Endothelial cell of umbilical vein (primary cell): ENCODE results near the gene POLR1H. TPM values are rescaled to one million over a fixed set of nuclear protein-coding genes. Genes with fewer than 3 reads are reported as not detected.
A peak's percentile ranks its signal among the peaks of the same experiment; 100 is the strongest.

Experiments used
- Bru-seq: library from RNA; stranded (reverse); fragments of 400-500 nt; gene quantifications from one replicate; lab custom pipeline; 2021; lab: Mats Ljungman, UMichigan
- BruChase-seq, 2 experiments: library from RNA; stranded (reverse); fragments of 400-500 nt; gene quantifications; one replicate each; lab custom pipeline; 2021; lab: Mats Ljungman, UMichigan
- BruUV-seq: library from RNA; stranded (reverse); fragments of 400-500 nt; replicated peaks from 2 replicates; lab custom pipeline; 2021; lab: Mats Ljungman, UMichigan
- CTCF ChIA-PET: fragments of 300-600, 350-600 bp; sonication (Branson Sonifier 250); formaldehyde crosslinking; loops from one replicate; lab custom pipeline; 2021; ENCODE audit warnings: antibody characterized with exemption, inconsistent platforms; lab: Charles Lee
- POLR2A ChIA-PET: fragments of 300-600, 350-600 bp; sonication (Branson Sonifier 250); formaldehyde crosslinking; loops from one replicate; lab custom pipeline; 2021; ENCODE audit warnings: antibody characterized with exemption, inconsistent platforms; lab: Charles Lee
- DNase-seq: peaks from one replicate; pipeline ENCODE4 v3.0.0-alpha.2; 2011; ENCODE audit warnings: low read depth, low spot score
- FAIRE-seq: peaks from 2 replicates; lab custom pipeline; 2011; peaks lifted over from hg19 to GRCh38; lab: Jason Lieb, UNC
- H2AFZ ChIP-seq: 2 replicates; pipeline ENCODE4 v1.6.0; 2012; ENCODE audit warnings: low read depth, low read length, control low read depth, inconsistent platforms
- H3K27ac ChIP-seq: 2 replicates; pipeline ENCODE4 v1.5.1; 2011; ENCODE audit warnings: low read depth, mild to moderate bottlenecking, control low read depth, low read length, moderate library complexity; ENCODE audit not compliant: insufficient read depth
- H3K27me3 ChIP-seq, 2 experiments: 2 replicates each; pipeline versions ENCODE4 v1.6.0 to v1.6.1; 2011; ENCODE audit warnings: low read length in 2 of 2, mixed read lengths in 1 of 2; ENCODE audit not compliant: control insufficient read depth in 2 of 2, insufficient read depth in 2 of 2
- H3K36me3 ChIP-seq, 2 experiments: 2 replicates in 1 of 2; 3 replicates in 1 of 2; pipeline ENCODE4 v1.5.1; 2011; ENCODE audit warnings: low read length in 2 of 2, mild to moderate bottlenecking in 1 of 2, moderate library complexity in 1 of 2; ENCODE audit not compliant: control insufficient read depth in 2 of 2, insufficient read depth in 2 of 2; ENCODE audit errors: extremely low read depth in 1 of 2
- H3K4me1 ChIP-seq: 3 replicates; pipeline ENCODE4 v1.5.1; 2011; ENCODE audit warnings: mild to moderate bottlenecking, low read length; ENCODE audit not compliant: control insufficient read depth, insufficient read depth; ENCODE audit errors: extremely low read depth
- H3K4me2 ChIP-seq: 2 replicates; pipeline ENCODE4 v1.6.1; 2011; ENCODE audit warnings: low read length, control low read depth, mixed read lengths; ENCODE audit not compliant: insufficient read depth
- H3K4me3 ChIP-seq, 3 experiments: fragments of 200-600 bp in 1 of 3; sonication (generic), shearing (Covaris generic) in 1 of 3; replicated peaks in 1 of 3; 2 replicates each; pipeline ENCODE4 v1.5.1; 2011 to 2016; ENCODE audit warnings: control low read depth in 3 of 3, low read length in 3 of 3, mild to moderate bottlenecking in 2 of 3, inconsistent platforms in 1 of 3, low read depth in 1 of 3, moderate library complexity in 1 of 3; ENCODE audit not compliant: insufficient read depth in 1 of 3
- H3K79me2 ChIP-seq: 2 replicates; pipeline ENCODE4 v1.6.0; 2012; ENCODE audit warnings: low read length, inconsistent platforms; ENCODE audit not compliant: control insufficient read depth, insufficient read depth
- H3K9ac ChIP-seq: replicated peaks from 2 replicates; pipeline ENCODE3; 2011; ENCODE audit warnings: low read length, control low read depth; ENCODE audit not compliant: insufficient read depth; ENCODE audit errors: extremely low read depth
- H3K9me1 ChIP-seq: replicated peaks from 3 replicates; pipeline ENCODE4 v1.6.0; 2011; ENCODE audit warnings: mild to moderate bottlenecking, low read length; ENCODE audit not compliant: control insufficient read depth, insufficient read depth; ENCODE audit errors: extremely low read depth
- H3K9me3 ChIP-seq: replicated peaks from 2 replicates; pipeline ENCODE4 v1.5.1; 2012; ENCODE audit warnings: low read length, inconsistent platforms; ENCODE audit not compliant: control insufficient read depth, insufficient read depth
- H4K20me1 ChIP-seq: replicated peaks from 2 replicates; pipeline ENCODE3; 2011; ENCODE audit warnings: mild to moderate bottlenecking, low read length; ENCODE audit not compliant: control insufficient read depth, insufficient read depth; ENCODE audit errors: extremely low read depth
- EZH2 ChIP-seq: IDR thresholded peaks from 2 replicates; pipeline ENCODE4 v1.6.1; 2012; ENCODE audit warnings: borderline replicate concordance, low read depth, mild to moderate bottlenecking, moderate library complexity, low read length, inconsistent platforms; ENCODE audit not compliant: severe bottlenecking
- FOS ChIP-seq: IDR thresholded peaks from 2 replicates; pipeline ENCODE4 v1.6.1; 2011; ENCODE audit warnings: mild to moderate bottlenecking, low read length, moderate library complexity, borderline replicate concordance; ENCODE audit not compliant: insufficient read depth
- GATA2 ChIP-seq: IDR thresholded peaks from 2 replicates; pipeline ENCODE4 v1.7.0; 2011; ENCODE audit warnings: low read depth, mild to moderate bottlenecking, moderate library complexity, mixed read lengths, low read length; ENCODE audit not compliant: insufficient read length, insufficient read depth
- JUN ChIP-seq: IDR thresholded peaks from 2 replicates; pipeline ENCODE4 v1.6.1; 2011; ENCODE audit warnings: borderline replicate concordance, low read depth; ENCODE audit not compliant: insufficient read length, insufficient read depth
- MYC ChIP-seq: IDR thresholded peaks from one replicate; pipeline ENCODE4 v1.6.1; 2011; ENCODE audit warnings: mild to moderate bottlenecking, low read depth, low read length
- POLR2A ChIP-seq: IDR thresholded peaks from 2 replicates; pipeline ENCODE4 v1.6.1; 2012; ENCODE audit warnings: low read depth, mild to moderate bottlenecking, control low read depth, low read length
- POLR2AphosphoS5 ChIP-seq: IDR thresholded peaks from 2 replicates; pipeline ENCODE4 v1.6.1; 2012; ENCODE audit warnings: low read depth, mild to moderate bottlenecking, control low read depth, low read length, moderate library complexity; ENCODE audit not compliant: insufficient read depth
- dilution Hi-C: fragments of 300-500 bp; cut with MboI; formaldehyde crosslinking; loops from one replicate; pipeline ENCODE4 v1.15.0; 2019; ENCODE audit warnings: low sequenced_read_pairs; ENCODE audit not compliant: extremely low pct_ligation_motif_present
- intact Hi-C: fragments of 100-400 bp; cut with micrococcal nuclease; formaldehyde crosslinking; loops from one replicate; pipeline ENCODE4 v1.10.0; 2022
- long read RNA-seq: library from polyadenylated mRNA; stranded (forward); transcript quantifications from one replicate; pipeline ENCODE4 v2.0.0, GENCODE V29; 2021
- polyA minus RNA-seq, 3 experiments: library from RNA; depleted of rRNA, polyadenylated mRNA; stranded (reverse); fragments of >200 nt; gene quantifications; 1 replicate in 1 of 3; 2 replicates in 2 of 3; pipeline ENCODE4 v1.2.3, GENCODE V29; 2011
- polyA plus RNA-seq, 4 experiments: library from polyadenylated mRNA; depleted of rRNA in 3 of 4; stranded (reverse) in 3 of 4; unstranded in 1 of 4; fragments of >200 nt; gene quantifications; 2 replicates each; pipeline versions ENCODE4 v1.2.1 to v1.2.3, GENCODE V29; 2011 to 2012; ENCODE audit warnings: missing spikeins in 1 of 4
- total RNA-seq: library from RNA; stranded (reverse); gene quantifications from 2 replicates; pipeline ENCODE4 v1.2.3, GENCODE V29; 2021
- TF ChIP-seq, protein P1 (sequence below): IDR thresholded peaks from 2 replicates; pipeline ENCODE4 v1.6.1; 2011; ENCODE audit not compliant: insufficient read depth, insufficient read length
- TF ChIP-seq, protein P2 (sequence below), 2 donors: IDR thresholded peaks; 1 replicate in 1 of 2; 2 replicates in 1 of 2; pipeline ENCODE4 v1.5.1; 2011; ENCODE audit warnings: low read length in 2 of 2, mild to moderate bottlenecking in 2 of 2, moderate library complexity in 2 of 2, control low read depth in 1 of 2, inconsistent platforms in 1 of 2, low read depth in 1 of 2; ENCODE audit not compliant: insufficient read depth in 1 of 2; ENCODE audit errors: extremely low read depth in 1 of 2

POLR1H gene, protein sequence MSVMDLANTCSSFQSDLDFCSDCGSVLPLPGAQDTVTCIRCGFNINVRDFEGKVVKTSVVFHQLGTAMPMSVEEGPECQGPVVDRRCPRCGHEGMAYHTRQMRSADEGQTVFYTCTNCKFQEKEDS
- total RNA-seq = 32.5 and 42.5 TPM in 2 replicates
- polyA plus RNA-seq = 65.3 and 66.7 TPM in 2 replicates
- 47.3 and 54.5 TPM in 2 replicates for polyA plus RNA-seq (2011; cell fraction: cytosol; rRNA removed)
- 28.5 and 28.6 TPM in 2 replicates for polyA plus RNA-seq (2011; cell fraction: nucleus; rRNA removed)
- 30.3 and 33.2 TPM in 2 replicates for polyA plus RNA-seq (2012)
- polyA minus RNA-seq = 20.7 and 25.0 TPM in 2 replicates
- polyA minus RNA-seq (2011; cell fraction: cytosol; rRNA and poly(A)+ RNA removed) = 9.3 TPM
- 6.3 and 6.9 TPM in 2 replicates for polyA minus RNA-seq (2011; cell fraction: nucleus; rRNA and poly(A)+ RNA removed)
- percentile 74 among the genes with signal in this experiment for Bru-seq, nascent RNA
- percentile 78 among the genes with signal in this experiment for BruChase-seq, experiment 1, labeled RNA remaining after a 6-hour chase
- BruChase-seq, experiment 2, labeled RNA remaining after a 2-hour chase = percentile 70 among the genes with signal in this experiment
- long read RNA-seq, transcript ZNRD1-201 (4 exons, 864 nt) = major isoform, 50 of 92 reads
- long read RNA-seq, transcript ZNRD1-203 (5 exons, 736 nt) = minor isoform, 5 of 92 reads
- long read RNA-seq, transcript ZNRD1-202 (5 exons, 743 nt) = minor isoform, 26 of 92 reads
- long read RNA-seq, partial matches to known transcripts = 3 of 92 reads
- long read RNA-seq, other reads (novel, unspliced or antisense) = 2 of 92 reads

DNA sequence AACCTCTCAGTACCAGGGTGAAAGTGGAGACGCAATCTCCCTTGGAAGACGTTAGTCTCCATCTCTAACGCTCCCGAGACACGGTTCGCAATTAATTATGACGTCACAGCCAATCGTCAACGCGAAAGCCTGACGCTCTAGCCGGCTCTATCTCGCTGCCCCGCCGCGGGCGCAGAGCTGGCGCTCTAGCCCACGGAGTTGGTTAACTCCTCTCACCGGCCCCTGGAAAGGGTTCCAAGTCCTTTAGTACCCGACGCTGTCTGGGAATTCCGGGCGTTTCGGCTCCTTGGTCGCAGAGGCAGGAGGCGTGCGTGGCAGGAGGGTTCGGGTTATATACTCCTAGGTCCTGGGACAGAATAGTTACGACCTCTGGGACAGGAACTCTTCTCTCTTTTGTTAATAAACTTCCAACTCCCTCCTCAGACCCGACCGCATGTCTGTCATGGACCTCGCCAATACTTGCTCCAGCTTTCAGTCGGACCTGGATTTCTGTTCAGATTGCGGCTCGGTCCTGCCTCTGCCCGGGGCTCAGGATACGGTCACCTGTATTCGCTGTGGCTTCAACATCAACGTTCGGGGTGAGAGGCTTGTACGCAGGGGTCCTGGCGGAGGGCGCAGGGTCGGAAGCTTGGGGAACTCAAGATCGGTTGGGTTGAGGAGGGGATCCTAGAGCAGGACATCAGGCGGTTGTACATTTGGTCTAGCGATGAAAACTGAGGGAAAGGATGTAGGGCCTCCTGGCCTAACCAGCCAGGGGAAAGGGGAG is at the start of gene POLR1H:
Gene POLR1H, plus strand, starts transcription at position 174 of the 766 bp plus-strand sequence. Its CDS starts 260 bp downstream, at position 434.
- TSS peak; percentile 66 for BruUV-seq
- intact Hi-C loops = loop anchor here (1.0 to 2.0 kb wide), 2 partner anchors 41 to 308 kb away; no protein-coding TSS in a partner anchor

More for the DNA sequence above, at the start of gene POLR1H:
- Histone ChIP-seq H3K9me1 (no peaks in the 10 kb centered on the region), H3K79me2 (peaks cover 19% of the 10 kb centered on the region), H4K20me1 (no peaks in the 10 kb centered on the region), H3K4me1 (peaks cover 21% of the 10 kb centered on the region), H3K4me3 (peak within 1 kb of the TSS; percentile 78 to 94 (median 80)), H3K4me2 (peak within 1 kb of the TSS; percentile 92), H3K9ac (peak within 1 kb of the TSS; percentile 89), H3K27ac (peak within 1 kb of the TSS; percentile 57), H3K36me3 (peaks cover 0 to 2% of the 10 kb centered on the region in 2 experiments), H3K9me3 (no peaks in the 10 kb centered on the region), H2AFZ (peak within 1 kb of the TSS; percentile 76), H3K27me3 (no peaks in the 10 kb centered on the region)
- POLR2A ChIA-PET = interaction anchor here (0.5 to 1.4 kb wide), 3 partner anchors 41 to 720 kb away, joined by 3 to 6 read pairs (median 3); no protein-coding TSS in a partner anchor
- TF ChIP-seq GATA2 (no peak), JUN (peak; percentile 71), MYC (no peak), EZH2 (no peak), FOS (peak; percentile 3), POLR2A (peak; percentile 98), POLR2AphosphoS5 (peak; percentile 89)
- TF ChIP-seq, protein P1, sequence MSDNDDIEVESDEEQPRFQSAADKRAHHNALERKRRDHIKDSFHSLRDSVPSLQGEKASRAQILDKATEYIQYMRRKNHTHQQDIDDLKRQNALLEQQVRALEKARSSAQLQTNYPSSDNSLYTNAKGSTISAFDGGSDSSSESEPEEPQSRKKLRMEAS = no peak
- TF ChIP-seq, protein P2, sequence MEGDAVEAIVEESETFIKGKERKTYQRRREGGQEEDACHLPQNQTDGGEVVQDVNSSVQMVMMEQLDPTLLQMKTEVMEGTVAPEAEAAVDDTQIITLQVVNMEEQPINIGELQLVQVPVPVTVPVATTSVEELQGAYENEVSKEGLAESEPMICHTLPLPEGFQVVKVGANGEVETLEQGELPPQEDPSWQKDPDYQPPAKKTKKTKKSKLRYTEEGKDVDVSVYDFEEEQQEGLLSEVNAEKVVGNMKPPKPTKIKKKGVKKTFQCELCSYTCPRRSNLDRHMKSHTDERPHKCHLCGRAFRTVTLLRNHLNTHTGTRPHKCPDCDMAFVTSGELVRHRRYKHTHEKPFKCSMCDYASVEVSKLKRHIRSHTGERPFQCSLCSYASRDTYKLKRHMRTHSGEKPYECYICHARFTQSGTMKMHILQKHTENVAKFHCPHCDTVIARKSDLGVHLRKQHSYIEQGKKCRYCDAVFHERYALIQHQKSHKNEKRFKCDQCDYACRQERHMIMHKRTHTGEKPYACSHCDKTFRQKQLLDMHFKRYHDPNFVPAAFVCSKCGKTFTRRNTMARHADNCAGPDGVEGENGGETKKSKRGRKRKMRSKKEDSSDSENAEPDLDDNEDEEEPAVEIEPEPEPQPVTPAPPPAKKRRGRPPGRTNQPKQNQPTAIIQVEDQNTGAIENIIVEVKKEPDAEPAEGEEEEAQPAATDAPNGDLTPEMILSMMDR (IDR thresholded peaks at IDR 0.05; ENCODE audit: extremely low read depth in 1 of 2, insufficient read depth in 1 of 2, low read depth in 1 of 2, low read length in 2 of 2) = peak in 1 of 2 donors; percentile 7
- dilution Hi-C loops = no loop called here
- FAIRE-seq (peak; percentile 74), DNase-seq (peak; percentile 94)
- CTCF ChIA-PET = interaction anchor here (0.6 to 2.1 kb wide), 9 partner anchors 10 to 411 kb away, joined by 3 to 16 read pairs (median 6); partner anchors contain the start of gene RNF39
